ENCODE results near the gene TMED7. TPM values are rescaled to one million over a fixed set of nuclear protein-coding genes. Genes with fewer than 3 reads are reported as not detected.

Gene TMED7
- total and polyA plus RNA-seq, 2 of the 8 experiments (the other 6 are each of a cell fraction or from before 2014, with no cell fraction given) = 43.8 to 75.2 TPM

- Histone ChIP-seq H4K8ac (ENCODE audit: extremely low read depth, insufficient read depth, low read length) (no peak overlapping the region), H2BK15ac (ENCODE audit: low read length) (no peak overlapping the region), H3K23ac (ENCODE audit: insufficient read length) (no peak overlapping the region), H3K27me3 (replicated peaks in 1 of 4; ENCODE audit: control insufficient read depth in 3 of 4, extremely low read depth in 1 of 4, insufficient read depth in 3 of 4, low read length in 3 of 4) (no peaks in the 10 kb centered on the region), H2BK120ac (replicated peaks; ENCODE audit: low read depth, low read length) (no peak overlapping the region), H3K36me3 (ENCODE audit: control insufficient read depth in 2 of 4, insufficient read depth in 4 of 4, low read length in 3 of 4) (peaks cover 0 to 31% (median 17%) of the 10 kb centered on the region in 4 experiments; a peak in 6 of 8 replicates), H4K5ac (ENCODE audit: insufficient read length, low read depth, low read length) (no peak overlapping the region), H4K20me1 (replicated peaks in 1 of 2; ENCODE audit: control insufficient read depth in 1 of 2, insufficient read depth in 2 of 2, low read length in 2 of 2) (peaks cover 5 to 8% of the 10 kb centered on the region in 2 experiments), H3K14ac (ENCODE audit: insufficient read length) (no peak overlapping the region), H2BK20ac (ENCODE audit: low read length) (no peak overlapping the region), H2BK5ac (ENCODE audit: low read depth, low read length) (no peak overlapping the region), H3K18ac (ENCODE audit: extremely low read depth, low read length) (no peak overlapping the region), H3K4me2 (ENCODE audit: insufficient read depth in 1 of 2, low read depth in 2 of 2, low read length in 2 of 2) (no peak overlapping the region), H3K9me3 (ENCODE audit: insufficient read depth in 2 of 2, low read depth in 1 of 2, low read length in 1 of 2) (no peaks in the 10 kb centered on the region), H4K91ac (replicated peaks; ENCODE audit: insufficient read length, low read length) (no peak overlapping the region), H3K79me2 (ENCODE audit: control insufficient read depth in 1 of 2, insufficient read depth in 2 of 2, low read length in 2 of 2) (peaks cover 7 to 52% of the 10 kb centered on the region in 2 experiments), H3K27ac (ENCODE audit: low read depth, low read length) (no peak overlapping the region), H2AFZ (ENCODE audit: low read length) (no peak overlapping the region), H3K9ac (replicated peaks in 1 of 4; ENCODE audit: extremely low read depth in 1 of 4, low read depth in 3 of 4, low read length in 3 of 4) (no peak overlapping the region), H3K4me3 (ENCODE audit: extremely low read depth in 1 of 4, insufficient read depth in 2 of 4, low read depth in 3 of 4, low read length in 4 of 4) (no peak overlapping the region), H3K4me1 (replicated peaks in 1 of 4; ENCODE audit: control insufficient read depth in 3 of 4, insufficient read depth in 4 of 4, low read length in 3 of 4) (no peaks in the 10 kb centered on the region; a peak in 2 of 7 replicates), H3K79me1 (ENCODE audit: low read depth, low read length) (peaks cover 2% of the 10 kb centered on the region; the same call in 1 of the 2 replicates), H3K23me2 (ENCODE audit: low read depth, low read length) (peaks cover 6% of the 10 kb centered on the region; the same call in 1 of the 2 replicates), H2BK12ac (ENCODE audit: low read depth, low read length) (no peak overlapping the region), H2AK5ac (ENCODE audit: low read depth, low read length) (no peak overlapping the region), H3K4ac (replicated peaks; ENCODE audit: insufficient read length, low read depth, low read length) (no peak overlapping the region), H3K56ac (replicated peaks; ENCODE audit: insufficient read length, low read depth, low read length) (no peak overlapping the region)
- CTCF ChIA-PET (ENCODE audit: partially characterized antibody) = interaction anchor here (1.0 kb wide), 1 partner anchor 210 kb away, joined by 3 read pairs; no protein-coding TSS in a partner anchor
- no peak for FAIRE-seq
- POLR2A ChIA-PET (ENCODE audit: partially characterized antibody) = no interaction called here
- 89% methylated on average over 4 of the region's 4 CpGs; no CpG with 5 or more reads in 1 of the 2 experiments for WGBS, 2 experiments (ENCODE audit: extremely low coverage in 1 of 2, insufficient coverage in 1 of 2, insufficient read length in 1 of 2, insufficient replicate concordance in 2 of 2, low coverage in 1 of 2, low lambda C conversion rate in 2 of 2, missing lambda C conversion rate in 1 of 2)
- DNase-seq (ENCODE audit: low read depth in 1 of 2, low spot score in 2 of 2) = no peak
- TF ChIP-seq KDM1A (IDR thresholded peaks at IDR 0.05; ENCODE audit: borderline replicate concordance, low read length) (no peak), MAFK (IDR thresholded peaks at IDR 0.05; ENCODE audit: low read depth, low read length) (no peak)
Measured at GRCh38 chr5:115621365-115621900, 4.4 kb downstream of the TMED7 start.
